HFF-Myc (cell line): ENCODE data around the gene NF1.
"Not testable (repeated sequence)": the region's sequence is repeated elsewhere in the genome, so short reads cannot be mapped to it uniquely, and the experiment has no call there.

Experiments
- DNase-seq: peaks from one replicate; pipeline ENCODE4 v3.0.0-alpha.2; 2011; ENCODE audit warnings: low read depth; ENCODE audit errors: extremely low read depth
- H3K4me3 ChIP-seq: replicated peaks from 2 replicates; pipeline ENCODE4 v1.5.1; 2011; ENCODE audit warnings: low read depth, mild to moderate bottlenecking, control low read depth, low read length
- TF ChIP-seq, protein P1 (sequence below): IDR thresholded peaks from 2 replicates; pipeline ENCODE4 v1.5.1; 2012; ENCODE audit warnings: mild to moderate bottlenecking, low read depth, low read length, control low read depth; ENCODE audit errors: missing control alignments

The NF1 gene, protein sequence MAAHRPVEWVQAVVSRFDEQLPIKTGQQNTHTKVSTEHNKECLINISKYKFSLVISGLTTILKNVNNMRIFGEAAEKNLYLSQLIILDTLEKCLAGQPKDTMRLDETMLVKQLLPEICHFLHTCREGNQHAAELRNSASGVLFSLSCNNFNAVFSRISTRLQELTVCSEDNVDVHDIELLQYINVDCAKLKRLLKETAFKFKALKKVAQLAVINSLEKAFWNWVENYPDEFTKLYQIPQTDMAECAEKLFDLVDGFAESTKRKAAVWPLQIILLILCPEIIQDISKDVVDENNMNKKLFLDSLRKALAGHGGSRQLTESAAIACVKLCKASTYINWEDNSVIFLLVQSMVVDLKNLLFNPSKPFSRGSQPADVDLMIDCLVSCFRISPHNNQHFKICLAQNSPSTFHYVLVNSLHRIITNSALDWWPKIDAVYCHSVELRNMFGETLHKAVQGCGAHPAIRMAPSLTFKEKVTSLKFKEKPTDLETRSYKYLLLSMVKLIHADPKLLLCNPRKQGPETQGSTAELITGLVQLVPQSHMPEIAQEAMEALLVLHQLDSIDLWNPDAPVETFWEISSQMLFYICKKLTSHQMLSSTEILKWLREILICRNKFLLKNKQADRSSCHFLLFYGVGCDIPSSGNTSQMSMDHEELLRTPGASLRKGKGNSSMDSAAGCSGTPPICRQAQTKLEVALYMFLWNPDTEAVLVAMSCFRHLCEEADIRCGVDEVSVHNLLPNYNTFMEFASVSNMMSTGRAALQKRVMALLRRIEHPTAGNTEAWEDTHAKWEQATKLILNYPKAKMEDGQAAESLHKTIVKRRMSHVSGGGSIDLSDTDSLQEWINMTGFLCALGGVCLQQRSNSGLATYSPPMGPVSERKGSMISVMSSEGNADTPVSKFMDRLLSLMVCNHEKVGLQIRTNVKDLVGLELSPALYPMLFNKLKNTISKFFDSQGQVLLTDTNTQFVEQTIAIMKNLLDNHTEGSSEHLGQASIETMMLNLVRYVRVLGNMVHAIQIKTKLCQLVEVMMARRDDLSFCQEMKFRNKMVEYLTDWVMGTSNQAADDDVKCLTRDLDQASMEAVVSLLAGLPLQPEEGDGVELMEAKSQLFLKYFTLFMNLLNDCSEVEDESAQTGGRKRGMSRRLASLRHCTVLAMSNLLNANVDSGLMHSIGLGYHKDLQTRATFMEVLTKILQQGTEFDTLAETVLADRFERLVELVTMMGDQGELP (N-terminal part only)

GRCh38 chr17:31094600-31095235, at the start of gene NF1:
TSS of gene NF1 (plus strand) at chr17:31094977. CDS start at chr17:31095310, 333 bp downstream.
- peak; percentile 75 for DNase-seq
- peak within 1 kb of the TSS; percentile 75 for H3K4me3 ChIP-seq
- TF ChIP-seq, protein P1, sequence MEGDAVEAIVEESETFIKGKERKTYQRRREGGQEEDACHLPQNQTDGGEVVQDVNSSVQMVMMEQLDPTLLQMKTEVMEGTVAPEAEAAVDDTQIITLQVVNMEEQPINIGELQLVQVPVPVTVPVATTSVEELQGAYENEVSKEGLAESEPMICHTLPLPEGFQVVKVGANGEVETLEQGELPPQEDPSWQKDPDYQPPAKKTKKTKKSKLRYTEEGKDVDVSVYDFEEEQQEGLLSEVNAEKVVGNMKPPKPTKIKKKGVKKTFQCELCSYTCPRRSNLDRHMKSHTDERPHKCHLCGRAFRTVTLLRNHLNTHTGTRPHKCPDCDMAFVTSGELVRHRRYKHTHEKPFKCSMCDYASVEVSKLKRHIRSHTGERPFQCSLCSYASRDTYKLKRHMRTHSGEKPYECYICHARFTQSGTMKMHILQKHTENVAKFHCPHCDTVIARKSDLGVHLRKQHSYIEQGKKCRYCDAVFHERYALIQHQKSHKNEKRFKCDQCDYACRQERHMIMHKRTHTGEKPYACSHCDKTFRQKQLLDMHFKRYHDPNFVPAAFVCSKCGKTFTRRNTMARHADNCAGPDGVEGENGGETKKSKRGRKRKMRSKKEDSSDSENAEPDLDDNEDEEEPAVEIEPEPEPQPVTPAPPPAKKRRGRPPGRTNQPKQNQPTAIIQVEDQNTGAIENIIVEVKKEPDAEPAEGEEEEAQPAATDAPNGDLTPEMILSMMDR: no peak

GRCh38 chr17:31046856-31047425, 47.8 kb upstream of the NF1 start:
- not testable (repeated sequence) for H3K4me3 ChIP-seq, DNase-seq

DNA sequence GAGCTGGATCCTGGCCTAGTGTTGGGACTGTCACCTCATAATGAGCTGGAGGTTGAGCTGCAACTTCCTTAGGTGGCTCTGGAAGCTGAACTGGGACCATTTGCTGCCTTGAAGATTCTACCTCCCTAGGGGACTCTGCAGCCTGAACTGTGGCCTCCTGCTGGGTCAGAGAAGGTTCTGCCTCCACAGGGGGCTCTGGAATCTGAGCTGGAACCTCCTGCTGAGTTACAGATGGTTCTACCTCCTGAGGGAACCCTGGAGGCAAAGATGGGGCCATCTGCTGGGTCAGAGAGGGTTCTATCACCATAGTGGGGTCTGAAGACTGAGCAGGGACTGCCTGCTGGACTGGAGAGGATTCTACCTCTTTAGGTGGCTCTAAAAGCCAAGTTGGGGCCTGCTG, 46.6 kb upstream of the NF1 start:
- H3K4me3 ChIP-seq: no peak overlapping the region
- TF ChIP-seq, protein P1: no peak
- DNase-seq: no peak

- TF ChIP-seq, protein P1: no peak
- no peak overlapping the region for H3K4me3 ChIP-seq
- no peak for DNase-seq
Observed at GRCh38 chr17:31048780-31049179, 46.0 kb upstream of the NF1 start.

- TF ChIP-seq, protein P1: no peak
- DNase-seq: no peak
Observed at GRCh38 chr17:31050948-31051347, 43.8 kb upstream of the NF1 start.

GRCh38 chr17:31051506-31051905, 43.3 kb upstream of the NF1 start:
- TF ChIP-seq, protein P1: no peak
- no peak for DNase-seq

More at GRCh38 chr17:31050948-31051347, 43.8 kb upstream of the NF1 start:
- no peak overlapping the region for H3K4me3 ChIP-seq

More at GRCh38 chr17:31051506-31051905, 43.3 kb upstream of the NF1 start:
- H3K4me3 ChIP-seq: no peak overlapping the region
